Measurements from ENCODE around the gene STRN. TPM values are rescaled to one million over a fixed set of nuclear protein-coding genes. Genes with fewer than 3 reads are reported as not detected.

The STRN gene
- total and polyA plus RNA-seq, 9 of the 15 experiments (the other 6 are each of a cell fraction or from before 2014, with no cell fraction given), result 1.3 to 31.2 (median 20.0) TPM

GRCh38 chr2:36807223-36807886 is 159.0 kb downstream of the STRN start:
- CTCF ChIA-PET (ENCODE audit: low intra/inter-chr PET ratio), result interaction anchor here (0.7 kb wide), 1 partner anchor 285 kb away, joined by 3 read pairs; no protein-coding TSS in a partner anchor
- intact Hi-C loops (cut with micrococcal nuclease), result no loop called here
- H4K20me1 ChIP-seq (replicated peaks; ENCODE audit: control insufficient read depth, insufficient read depth, low read length), result no peaks in the 10 kb centered on the region
- H3K4me3 ChIP-seq, result no peak overlapping the region
- no peaks in the 10 kb centered on the region for H3K9me3 ChIP-seq (replicated peaks; ENCODE audit: control insufficient read depth, insufficient read depth, low read depth, low read length)
- H3K4me2 ChIP-seq (ENCODE audit: insufficient read depth, low read length), result no peak overlapping the region
- no TSS peak for BruUV-seq (replicated peaks)
- in situ Hi-C loops (cut with MboI), result no loop called here
- H3K9ac ChIP-seq (ENCODE audit: insufficient read depth in 1 of 2, low read depth in 2 of 2, low read length in 2 of 2), result no peak overlapping the region
- H2AFZ ChIP-seq (ENCODE audit: low read depth, low read length), result no peak overlapping the region
- TF ChIP-seq FOXK2 (conservative IDR thresholded peaks at IDR 0.05 in 1 of 2, IDR thresholded peaks at IDR 0.05 in 1 of 2; ENCODE audit: low read depth in 2 of 2), result no peak
- peak; percentile 9; the same call in 1 of the 2 replicates for TF ChIP-seq NFIC (IDR thresholded peaks at IDR 0.05)
- TF ChIP-seq CBFA2T3 (IDR thresholded peaks at IDR 0.05), result peak; percentile 56
- peak; percentile 15 for TF ChIP-seq PRDM10 (IDR thresholded peaks at IDR 0.05; ENCODE audit: partially characterized antibody)
- ATAC-seq, result peak; percentile 57
- peak in 2 of 4 experiments; percentile 22 to 49 for DNase-seq (ENCODE audit: extremely low read depth in 1 of 4, low spot score in 3 of 4)
- H3K4me1 ChIP-seq (replicated peaks in 1 of 2; ENCODE audit: control insufficient read depth in 2 of 2, insufficient read depth in 2 of 2, low read length in 2 of 2), result peaks cover 4 to 7% of the 10 kb centered on the region in 2 experiments; a peak in 2 of 5 replicates
- 11% methylated on average over 5 of the region's 5 CpGs for WGBS (ENCODE audit: insufficient coverage, low coverage, missing lambda C conversion rate)
- no peaks in the 10 kb centered on the region for H3K36me3 ChIP-seq (ENCODE audit: control insufficient read depth, insufficient read depth, low read length)
- H3K27me3 ChIP-seq (ENCODE audit: control insufficient read depth in 2 of 2, insufficient read depth in 2 of 2, low read length in 2 of 2), result peaks cover 0 to 8% of the 10 kb centered on the region in 2 experiments; a peak in 2 of 5 replicates
- no peak overlapping the region for H3K27ac ChIP-seq (ENCODE audit: extremely low read depth, low read depth, low read length)
- H3K79me2 ChIP-seq (ENCODE audit: control insufficient read depth, insufficient read depth, low read length), result no peaks in the 10 kb centered on the region
- FAIRE-seq, result peak; percentile 69
- POLR2A ChIA-PET, result interaction anchor here (0.5 kb wide), 1 partner anchor 180 kb away, joined by 3 read pairs; no protein-coding TSS in a partner anchor
- no peaks in the 10 kb centered on the region for H3K9me1 ChIP-seq (ENCODE audit: control insufficient read depth, insufficient read depth, low read length)

Measured in K562 (cell line).